HEK293T (cell line): Measurements from ENCODE around the gene PSMD7.

Experiments used
- BHLHE40 ChIP-seq: fragments of 450-650 bp; IDR thresholded peaks from 2 replicates; pipeline ENCODE4 v1.6.1; 2016; ENCODE audit warnings: mild to moderate bottlenecking, moderate library complexity, borderline replicate concordance
- CTBP1 ChIP-seq: fragments of 450-650 bp; IDR thresholded peaks from 2 replicates; pipeline ENCODE4 v1.6.1; 2016; ENCODE audit warnings: borderline replicate concordance
- ELF4 ChIP-seq: fragments of 450-650 bp; IDR thresholded peaks from 2 replicates; pipeline ENCODE4 v1.6.1; 2017; ENCODE audit warnings: antibody characterized with exemption
- FOXA1 ChIP-seq: fragments of 450-650 bp; IDR thresholded peaks from 2 replicates; pipeline ENCODE4 v1.6.1; 2016; ENCODE audit warnings: mild to moderate bottlenecking
- FOXK2 ChIP-seq: fragments of 450-650 bp; IDR thresholded peaks from 2 replicates; pipeline ENCODE4 v1.6.1; 2016; ENCODE audit warnings: mild to moderate bottlenecking
- FOXM1 ChIP-seq: fragments of 450-650 bp; IDR thresholded peaks from 2 replicates; pipeline ENCODE4 v1.6.1; 2017; ENCODE audit warnings: mild to moderate bottlenecking, borderline replicate concordance
- HDGF ChIP-seq: fragments of 450-650 bp; IDR thresholded peaks from 2 replicates; pipeline ENCODE4 v1.6.1; 2017; ENCODE audit warnings: antibody characterized with exemption, borderline replicate concordance
- L3MBTL2 ChIP-seq: fragments of 450-650 bp; conservative IDR thresholded peaks from 2 replicates; pipeline ENCODE4 v1.6.1; 2016; ENCODE audit warnings: mild to moderate bottlenecking
- LEF1 ChIP-seq: fragments of 450-650 bp; IDR thresholded peaks from 2 replicates; pipeline ENCODE4 v1.6.1; 2017; ENCODE audit warnings: mild to moderate bottlenecking, borderline replicate concordance
- PKNOX1 ChIP-seq: fragments of 450-650 bp; IDR thresholded peaks from 2 replicates; pipeline ENCODE4 v1.6.1; 2016
- SP1 ChIP-seq: fragments of 450-650 bp; IDR thresholded peaks from 2 replicates; pipeline ENCODE4 v1.6.1; 2017
- SUZ12 ChIP-seq: fragments of 450-650 bp; IDR thresholded peaks from 2 replicates; pipeline ENCODE4 v1.6.1; 2016; ENCODE audit warnings: mild to moderate bottlenecking
- TARDBP ChIP-seq: fragments of 450-650 bp; IDR thresholded peaks from 2 replicates; pipeline ENCODE4 v1.6.1; 2016
- ZNF384 ChIP-seq: fragments of 450-650 bp; IDR thresholded peaks from 2 replicates; pipeline ENCODE4 v1.6.1; 2016

DNA sequence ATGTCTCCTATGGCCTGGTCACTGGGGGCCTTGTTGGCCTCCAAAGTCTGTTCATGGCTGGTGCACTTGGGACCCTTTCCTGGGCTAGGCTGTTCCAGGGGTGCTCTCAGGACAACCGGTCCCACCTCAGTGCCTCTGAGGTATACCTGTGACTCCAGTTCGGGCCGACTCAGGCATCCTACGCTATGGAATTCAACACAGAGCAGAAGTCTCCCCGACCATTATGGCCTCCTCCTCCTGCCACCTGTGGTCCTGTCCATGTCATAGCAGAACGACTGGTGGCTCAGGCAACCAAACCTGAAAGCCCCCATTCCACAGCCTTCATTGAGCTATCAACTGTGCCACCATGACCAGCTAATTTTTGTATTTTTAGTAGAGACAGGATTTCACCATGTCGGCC lies 8.5 kb upstream of the PSMD7 start:
- TF ChIP-seq FOXK2 (no peak), TARDBP (no peak), SP1 (no peak), SUZ12 (no peak), ZNF384 (no peak), HDGF (no peak), ELF4 (no peak), PKNOX1 (no peak), BHLHE40 (no peak), FOXM1 (no peak), CTBP1 (no peak), LEF1 (no peak), L3MBTL2 (no peak), FOXA1 (no peak)
